ENCODE data around the gene CFAP100.

CFAP100 gene

GRCh38 chr3:126357295-126358037 is 37.2 kb upstream of the CFAP100 start, which contains the start of gene KLF15:
Gene KLF15 (minus strand): TSS chr3:126357408. CDS start chr3:126352922, 4,486 bp downstream.
- DNase-seq = peak; percentile 81

- no peak for DNase-seq
These were observed 36.5 kb upstream of the CFAP100 start for GRCh38 chr3:126358038-126358815.

GRCh38 chr3:126358816-126359181 is 35.9 kb upstream of the CFAP100 start:
- no peak for DNase-seq

- no peak for DNase-seq
These were observed 34.5 kb upstream of the CFAP100 start for GRCh38 chr3:126360046-126360713.

- DNase-seq = no peak
These were observed 34.0 kb upstream of the CFAP100 start for GRCh38 chr3:126360714-126361060.

- DNase-seq = no peak
These were observed 33.5 kb upstream of the CFAP100 start for GRCh38 chr3:126361211-126361610.

- DNase-seq = no peak
These were observed 30.5 kb upstream of the CFAP100 start for GRCh38 chr3:126364130-126364695.

- no peak for DNase-seq
These were observed 29.9 kb upstream of the CFAP100 start for GRCh38 chr3:126364731-126365301.

GRCh38 chr3:126365351-126366277 is 29.1 kb upstream of the CFAP100 start:
- DNase-seq = no peak

GRCh38 chr3:126367316-126367805 is 27.3 kb upstream of the CFAP100 start:
- no peak for DNase-seq

GRCh38 chr3:126369490-126369889 is 25.2 kb upstream of the CFAP100 start:
- no peak for DNase-seq

GRCh38 chr3:126370055-126370454 is 24.7 kb upstream of the CFAP100 start:
- DNase-seq = no peak

GRCh38 chr3:126370606-126371005 is 24.1 kb upstream of the CFAP100 start:
- no peak for DNase-seq

GRCh38 chr3:126371096-126371705 is 23.5 kb upstream of the CFAP100 start:
- no peak for DNase-seq

- no peak for DNase-seq
These were observed 22.1 kb upstream of the CFAP100 start for GRCh38 chr3:126372413-126373145.

GRCh38 chr3:126373146-126373613 is 21.5 kb upstream of the CFAP100 start:
- DNase-seq = no peak

GRCh38 chr3:126373682-126374601 is 20.8 kb upstream of the CFAP100 start:
- DNase-seq = no peak

GRCh38 chr3:126375835-126376331 is 18.8 kb upstream of the CFAP100 start:
- no peak for DNase-seq

GRCh38 chr3:126376444-126376843 is 18.3 kb upstream of the CFAP100 start:
- DNase-seq = no peak
